ENCODE data around the gene CALHM1. TPM values are rescaled to one million over a fixed set of nuclear protein-coding genes. Genes with fewer than 3 reads are reported as not detected.

Gene CALHM1
- total RNA-seq, 1 experiment from 2014 or later: not detected

DNA sequence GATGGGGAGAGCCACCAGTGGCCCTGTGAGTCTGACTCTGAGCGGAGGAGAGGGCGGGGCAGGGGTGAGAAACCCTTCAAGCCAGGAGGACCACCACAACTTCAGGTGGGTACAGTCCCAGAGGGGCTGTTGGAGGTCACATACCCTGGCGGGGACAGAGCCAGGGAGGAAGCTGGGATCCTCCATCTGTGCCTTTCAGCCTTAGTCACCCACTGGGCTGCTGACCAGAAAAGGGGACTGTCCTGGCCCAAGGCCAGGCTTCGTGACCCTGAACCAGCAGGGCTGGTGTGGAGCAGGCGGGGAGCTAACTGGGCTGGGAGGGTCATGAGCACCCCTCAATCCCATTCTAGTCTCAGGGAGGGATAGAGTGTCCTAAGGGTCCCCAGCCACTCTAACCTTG is 21.8 kb upstream of the CALHM1 start:
- no peaks in the 10 kb centered on the region for H3K4me1 ChIP-seq
- ChIA-PET CTCF (no interaction called here), POLR2A (no interaction called here)
- H3K27me3 ChIP-seq (replicated peaks; ENCODE audit: control insufficient read depth, insufficient read depth, low read length): no peaks in the 10 kb centered on the region
- intact Hi-C loops (cut with micrococcal nuclease; ENCODE audit: unreplicated experiment): no loop called here
- no peaks in the 10 kb centered on the region for H3K9me3 Mint-ChIP-seq (ENCODE audit: unreplicated experiment)
- H3K27ac Mint-ChIP-seq (ENCODE audit: unreplicated experiment): no peak overlapping the region
- no peaks in the 10 kb centered on the region for H3K4me1 Mint-ChIP-seq (ENCODE audit: low read depth, unreplicated experiment)
- no peaks in the 10 kb centered on the region for H3K36me3 ChIP-seq (ENCODE audit: control insufficient read depth, insufficient read depth, low read length)
- H3K4me3 Mint-ChIP-seq (ENCODE audit: unreplicated experiment): no peak overlapping the region
- no peaks in the 10 kb centered on the region for H3K27me3 Mint-ChIP-seq (ENCODE audit: insufficient read depth, unreplicated experiment)
- DNase-seq: no peak
- BruUV-seq (replicated peaks): no TSS peak
- H3K9me3 ChIP-seq: no peaks in the 10 kb centered on the region
- no peak overlapping the region for H3K4me3 ChIP-seq (ENCODE audit: low read depth, low read length)
- TF ChIP-seq, protein P1, sequence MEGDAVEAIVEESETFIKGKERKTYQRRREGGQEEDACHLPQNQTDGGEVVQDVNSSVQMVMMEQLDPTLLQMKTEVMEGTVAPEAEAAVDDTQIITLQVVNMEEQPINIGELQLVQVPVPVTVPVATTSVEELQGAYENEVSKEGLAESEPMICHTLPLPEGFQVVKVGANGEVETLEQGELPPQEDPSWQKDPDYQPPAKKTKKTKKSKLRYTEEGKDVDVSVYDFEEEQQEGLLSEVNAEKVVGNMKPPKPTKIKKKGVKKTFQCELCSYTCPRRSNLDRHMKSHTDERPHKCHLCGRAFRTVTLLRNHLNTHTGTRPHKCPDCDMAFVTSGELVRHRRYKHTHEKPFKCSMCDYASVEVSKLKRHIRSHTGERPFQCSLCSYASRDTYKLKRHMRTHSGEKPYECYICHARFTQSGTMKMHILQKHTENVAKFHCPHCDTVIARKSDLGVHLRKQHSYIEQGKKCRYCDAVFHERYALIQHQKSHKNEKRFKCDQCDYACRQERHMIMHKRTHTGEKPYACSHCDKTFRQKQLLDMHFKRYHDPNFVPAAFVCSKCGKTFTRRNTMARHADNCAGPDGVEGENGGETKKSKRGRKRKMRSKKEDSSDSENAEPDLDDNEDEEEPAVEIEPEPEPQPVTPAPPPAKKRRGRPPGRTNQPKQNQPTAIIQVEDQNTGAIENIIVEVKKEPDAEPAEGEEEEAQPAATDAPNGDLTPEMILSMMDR (IDR thresholded peaks at IDR 0.05; ENCODE audit: insufficient read depth in 1 of 2, low read depth in 1 of 2, low read length in 1 of 2, severe bottlenecking in 1 of 2, unreplicated experiment in 1 of 2): no peak
- H3K36me3 Mint-ChIP-seq (ENCODE audit: insufficient read depth, unreplicated experiment): no peaks in the 10 kb centered on the region

DNA sequence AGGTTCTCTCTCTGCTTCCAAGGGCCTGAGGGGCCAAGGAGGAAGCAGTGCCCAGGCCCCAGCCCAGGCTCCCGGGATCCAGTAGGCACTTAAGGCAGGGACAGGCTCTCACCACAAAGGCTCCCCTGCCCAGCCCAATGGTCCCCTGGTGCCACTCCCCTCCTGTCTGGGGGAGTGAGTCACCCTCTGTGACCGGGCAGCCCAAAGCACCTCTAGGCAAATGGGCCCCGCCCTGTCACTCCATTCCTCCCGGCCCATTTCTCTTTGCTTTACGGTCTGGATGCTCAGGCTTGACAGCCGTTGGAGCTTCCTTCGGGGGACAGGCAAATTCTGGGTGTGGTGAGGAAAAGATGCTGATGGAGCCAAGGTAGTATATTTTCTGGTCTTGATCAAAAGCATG is 20.4 kb upstream of the CALHM1 start, which contains the start of gene CALHM3:
Gene CALHM3, minus strand, starts transcription at position 106 of the 400 bp plus-strand sequence. CDS start 208 bp downstream, outside the sequence.
- H3K4me3 Mint-ChIP-seq (ENCODE audit: unreplicated experiment): no peak within 1 kb of the TSS
- no TSS peak for BruUV-seq (replicated peaks)
- H3K4me3 ChIP-seq (ENCODE audit: low read depth, low read length): no peak within 1 kb of the TSS
- peak; percentile 41 to 62 for DNase-seq
- ChIA-PET POLR2A (no interaction called here), CTCF (no interaction called here)
- no peaks in the 10 kb centered on the region for H3K9me3 Mint-ChIP-seq (ENCODE audit: unreplicated experiment)
- intact Hi-C loops (cut with micrococcal nuclease; ENCODE audit: unreplicated experiment): no loop called here
- H3K27me3 Mint-ChIP-seq (ENCODE audit: insufficient read depth, unreplicated experiment): no peaks in the 10 kb centered on the region
- no peaks in the 10 kb centered on the region for H3K9me3 ChIP-seq
- H3K36me3 ChIP-seq (ENCODE audit: control insufficient read depth, insufficient read depth, low read length): no peaks in the 10 kb centered on the region
- TF ChIP-seq, protein P1 (IDR thresholded peaks at IDR 0.05; ENCODE audit: insufficient read depth in 1 of 2, low read depth in 1 of 2, low read length in 1 of 2, severe bottlenecking in 1 of 2, unreplicated experiment in 1 of 2): no peak
- no peaks in the 10 kb centered on the region for H3K4me1 ChIP-seq
- no peaks in the 10 kb centered on the region for H3K27me3 ChIP-seq (replicated peaks; ENCODE audit: control insufficient read depth, insufficient read depth, low read length)
- no peaks in the 10 kb centered on the region for H3K36me3 Mint-ChIP-seq (ENCODE audit: insufficient read depth, unreplicated experiment)
- no peaks in the 10 kb centered on the region for H3K4me1 Mint-ChIP-seq (ENCODE audit: low read depth, unreplicated experiment)
- H3K27ac Mint-ChIP-seq (ENCODE audit: unreplicated experiment): no peak within 1 kb of the TSS

DNA sequence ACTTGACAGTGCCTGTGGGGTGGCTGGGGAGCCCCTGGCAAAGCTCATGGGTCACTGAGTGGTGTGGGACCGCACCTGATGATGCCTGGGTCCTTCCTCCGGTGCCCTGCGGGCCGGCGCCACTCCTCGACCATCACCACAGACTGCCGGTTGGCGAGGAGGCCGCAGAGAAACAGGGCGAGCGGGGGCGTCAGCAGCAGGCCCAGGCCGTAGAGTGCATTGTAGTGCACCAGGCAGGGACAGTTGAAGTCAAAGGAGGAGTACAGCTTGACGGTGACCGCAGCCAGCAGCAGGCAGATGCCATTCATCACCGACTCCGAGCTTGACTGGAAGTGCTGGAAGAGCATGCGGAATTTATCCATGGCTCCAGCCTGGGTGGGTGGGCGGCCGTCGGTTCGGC is 20.0 kb upstream of the CALHM1 start:
- Mint-ChIP-seq H3K4me1 (ENCODE audit: low read depth, unreplicated experiment) (no peaks in the 10 kb centered on the region), H3K9me3 (ENCODE audit: unreplicated experiment) (no peaks in the 10 kb centered on the region), H3K27me3 (ENCODE audit: insufficient read depth, unreplicated experiment) (no peaks in the 10 kb centered on the region), H3K36me3 (ENCODE audit: insufficient read depth, unreplicated experiment) (no peaks in the 10 kb centered on the region), H3K27ac (ENCODE audit: unreplicated experiment) (no peak overlapping the region), H3K4me3 (ENCODE audit: unreplicated experiment) (no peak overlapping the region)
- BruUV-seq (replicated peaks): no TSS peak
- Histone ChIP-seq H3K36me3 (ENCODE audit: control insufficient read depth, insufficient read depth, low read length) (no peaks in the 10 kb centered on the region), H3K4me3 (ENCODE audit: low read depth, low read length) (no peak overlapping the region), H3K4me1 (no peaks in the 10 kb centered on the region), H3K9me3 (no peaks in the 10 kb centered on the region), H3K27me3 (replicated peaks; ENCODE audit: control insufficient read depth, insufficient read depth, low read length) (no peaks in the 10 kb centered on the region)
- TF ChIP-seq, protein P1 (IDR thresholded peaks at IDR 0.05; ENCODE audit: insufficient read depth in 1 of 2, low read depth in 1 of 2, low read length in 1 of 2, severe bottlenecking in 1 of 2, unreplicated experiment in 1 of 2): no peak
- ChIA-PET CTCF (no interaction called here), POLR2A (no interaction called here)
- no peak for DNase-seq
- intact Hi-C loops (cut with micrococcal nuclease; ENCODE audit: unreplicated experiment): no loop called here
